ENCODE data around the gene ADRA2C. TPM values are rescaled to one million over a fixed set of nuclear protein-coding genes. Genes with fewer than 3 reads are reported as not detected.
"Not testable (repeated sequence)": the region's sequence is repeated elsewhere in the genome, so short reads cannot be mapped to it uniquely, and the experiment has no call there.

Gene ADRA2C
- total RNA-seq, 1 experiment from 2014 or later: 0.53 TPM

- DNase-seq (ENCODE audit: low spot score): no peak
These were observed 44.8 kb downstream of the ADRA2C start for GRCh38 chr4:3810796-3811485.

GRCh38 chr4:3811621-3812020 is 45.4 kb downstream of the ADRA2C start:
- no peak for DNase-seq (ENCODE audit: low spot score)

GRCh38 chr4:3812211-3812934 is 46.2 kb downstream of the ADRA2C start:
- DNase-seq (ENCODE audit: low spot score): no peak

GRCh38 chr4:3813151-3814052 is 47.2 kb downstream of the ADRA2C start:
- DNase-seq (ENCODE audit: low spot score): no peak

- no peak for DNase-seq (ENCODE audit: low spot score)
These were observed 47.9 kb downstream of the ADRA2C start for GRCh38 chr4:3814053-3814570.

- not testable (repeated sequence) for DNase-seq (ENCODE audit: low spot score)
These were observed 48.7 kb downstream of the ADRA2C start for GRCh38 chr4:3814838-3815237.

- no peak for DNase-seq (ENCODE audit: low spot score)
These were observed 50.2 kb downstream of the ADRA2C start for GRCh38 chr4:3816256-3816825.

GRCh38 chr4:3816983-3817960 is 51.1 kb downstream of the ADRA2C start:
- DNase-seq (ENCODE audit: low spot score): no peak

Other genes starting within 250 kb of the ADRA2C start
- 156 and 190 TPM in 2 replicates for gene LRPAP1, start 234.0 kb upstream of the ADRA2C start, total RNA-seq (2014; rRNA removed; shearing (Covaris generic))